Measurements from ENCODE around the gene TRAPPC6A.

- no peak for TF ChIP-seq CTCF (IDR thresholded peaks at IDR 0.05)
- peak; percentile 65; the same call in 1 of the 2 replicates for TF ChIP-seq E2F5 (CRISPR knock-in tag; IDR thresholded peaks at IDR 0.05)
- TF ChIP-seq MAX (CRISPR knock-in tag; IDR thresholded peaks at IDR 0.05): peak; percentile 87; the same call in 1 of the 2 replicates
- no peak for TF ChIP-seq ZMAT4 (CRISPR knock-in tag; IDR thresholded peaks at IDR 0.05)
- no peak; the same call in 1 of the 2 replicates for TF ChIP-seq IRF2 (CRISPR knock-in tag; IDR thresholded peaks at IDR 0.05; ENCODE audit: borderline replicate concordance, low read depth)
- no peak for TF ChIP-seq FOXJ3 (CRISPR knock-in tag; IDR thresholded peaks at IDR 0.05; ENCODE audit: borderline replicate concordance)
- TF ChIP-seq ESRRA (CRISPR knock-in tag; IDR thresholded peaks at IDR 0.05; ENCODE audit: borderline replicate concordance): no peak
- no peak for TF ChIP-seq CREB1 (CRISPR knock-in tag; IDR thresholded peaks at IDR 0.05)
- TF ChIP-seq KAT7 (CRISPR knock-in tag; IDR thresholded peaks at IDR 0.05; ENCODE audit: borderline replicate concordance): no peak
- TF ChIP-seq USF2 (CRISPR knock-in tag; IDR thresholded peaks at IDR 0.05): peak; percentile 8; the same call in 1 of the 2 replicates
Measured at GRCh38 chr19:45152504-45153338, 25.3 kb downstream of the TRAPPC6A start.
